ENCODE data around the gene LRMDA.
A peak's percentile ranks its signal among the peaks of the same experiment; 100 is the strongest.
"Not testable (repeated sequence)": the region's sequence is repeated elsewhere in the genome, so short reads cannot be mapped to it uniquely, and the experiment has no call there.

Gene LRMDA

DNA sequence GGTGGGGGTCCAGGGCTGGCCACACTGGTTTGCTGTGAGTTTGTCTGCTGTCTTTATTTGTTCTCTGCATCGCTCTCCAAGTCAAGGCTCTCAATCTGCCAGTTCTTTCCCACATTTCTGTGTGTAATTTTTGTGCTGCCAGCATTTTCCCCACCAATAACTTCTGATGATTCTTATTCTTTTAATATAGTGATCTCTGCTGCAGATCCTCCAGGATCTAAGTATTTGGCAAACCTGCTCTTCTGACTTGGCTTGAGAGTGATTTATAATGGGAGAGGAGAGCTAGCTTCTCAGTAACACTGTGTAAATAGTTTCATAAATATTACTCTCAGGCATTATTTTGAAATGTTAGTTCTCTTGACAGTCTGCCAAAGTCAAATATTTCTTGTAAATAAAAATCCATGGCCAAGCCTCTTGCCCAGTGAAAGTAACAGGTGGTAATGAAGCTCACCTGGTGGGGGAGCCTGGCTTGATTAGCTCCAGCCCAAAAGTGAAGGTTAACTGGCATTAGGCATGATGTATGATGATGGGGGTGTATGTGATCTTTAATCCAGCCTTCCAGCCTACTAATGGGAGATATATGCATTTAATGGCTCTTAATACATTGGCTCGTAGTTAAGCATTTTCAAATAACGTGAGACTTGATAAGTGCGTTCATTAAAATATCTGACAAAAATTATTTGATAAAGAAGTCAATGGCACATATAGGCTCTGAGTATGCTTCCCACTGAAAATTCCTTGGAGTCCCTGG lies 1150.3 kb downstream of the LRMDA start:
- no peaks in the 10 kb centered on the region for H3K9me3 ChIP-seq (ENCODE audit: insufficient read depth, low read depth, low read length)
- no peak overlapping the region for H2AFZ ChIP-seq (ENCODE audit: low read length)
- no peak overlapping the region for H3K4me2 ChIP-seq (ENCODE audit: low read depth, low read length, poor library complexity, severe bottlenecking)
- H3K4me3 ChIP-seq (ENCODE audit: low read length, poor library complexity, severe bottlenecking): no peak overlapping the region
- H3K4me1 ChIP-seq (ENCODE audit: insufficient read depth, low read length, poor library complexity, severe bottlenecking): no peaks in the 10 kb centered on the region
- no peaks in the 10 kb centered on the region for H3F3A ChIP-seq (ENCODE audit: low read depth)
- TF ChIP-seq, protein P1, sequence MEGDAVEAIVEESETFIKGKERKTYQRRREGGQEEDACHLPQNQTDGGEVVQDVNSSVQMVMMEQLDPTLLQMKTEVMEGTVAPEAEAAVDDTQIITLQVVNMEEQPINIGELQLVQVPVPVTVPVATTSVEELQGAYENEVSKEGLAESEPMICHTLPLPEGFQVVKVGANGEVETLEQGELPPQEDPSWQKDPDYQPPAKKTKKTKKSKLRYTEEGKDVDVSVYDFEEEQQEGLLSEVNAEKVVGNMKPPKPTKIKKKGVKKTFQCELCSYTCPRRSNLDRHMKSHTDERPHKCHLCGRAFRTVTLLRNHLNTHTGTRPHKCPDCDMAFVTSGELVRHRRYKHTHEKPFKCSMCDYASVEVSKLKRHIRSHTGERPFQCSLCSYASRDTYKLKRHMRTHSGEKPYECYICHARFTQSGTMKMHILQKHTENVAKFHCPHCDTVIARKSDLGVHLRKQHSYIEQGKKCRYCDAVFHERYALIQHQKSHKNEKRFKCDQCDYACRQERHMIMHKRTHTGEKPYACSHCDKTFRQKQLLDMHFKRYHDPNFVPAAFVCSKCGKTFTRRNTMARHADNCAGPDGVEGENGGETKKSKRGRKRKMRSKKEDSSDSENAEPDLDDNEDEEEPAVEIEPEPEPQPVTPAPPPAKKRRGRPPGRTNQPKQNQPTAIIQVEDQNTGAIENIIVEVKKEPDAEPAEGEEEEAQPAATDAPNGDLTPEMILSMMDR (conservative IDR thresholded peaks at IDR 0.05; ENCODE audit: low read length): no peak
- TF ChIP-seq EZH2phosphoT487 (IDR thresholded peaks at IDR 0.05; ENCODE audit: borderline replicate concordance): no peak
- no peak overlapping the region for H3K9ac ChIP-seq (ENCODE audit: low read depth, low read length, poor library complexity, severe bottlenecking)
- no peaks in the 10 kb centered on the region for H3K9me2 ChIP-seq (replicated peaks; ENCODE audit: low read depth, low read length)
- no peaks in the 10 kb centered on the region for H3K27me3 ChIP-seq (ENCODE audit: insufficient read depth, low read length, poor library complexity, severe bottlenecking)
- H4K20me1 ChIP-seq (ENCODE audit: insufficient read depth, low read length, poor library complexity, severe bottlenecking): no peaks in the 10 kb centered on the region
- H3K79me2 ChIP-seq (ENCODE audit: insufficient read depth, low read length): no peaks in the 10 kb centered on the region
- no peaks in the 10 kb centered on the region for H3K36me3 ChIP-seq (ENCODE audit: insufficient read depth, low read length)

DNA sequence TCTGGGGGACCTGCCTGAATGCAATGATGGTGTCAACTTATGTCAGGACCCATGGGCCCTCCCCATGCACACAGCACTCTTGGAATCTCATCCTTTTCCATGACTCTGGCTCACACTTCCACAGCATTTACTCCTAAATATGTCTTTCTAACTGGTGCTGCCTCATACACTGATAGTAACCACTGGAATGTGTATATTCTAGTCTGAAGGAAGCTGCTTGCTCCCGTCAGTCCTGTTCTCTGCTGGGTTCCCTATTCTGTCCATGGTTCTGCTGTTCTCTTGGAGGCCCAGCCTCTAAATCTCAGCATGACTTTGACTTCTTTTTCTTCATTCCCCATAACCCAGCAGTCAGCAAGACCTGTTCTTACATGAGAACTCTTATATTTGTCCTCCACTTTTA lies 1151.1 kb downstream of the LRMDA start:
- Histone ChIP-seq H3K4me3 (ENCODE audit: low read length, poor library complexity, severe bottlenecking) (no peak overlapping the region), H3K9me3 (ENCODE audit: insufficient read depth, low read depth, low read length) (no peaks in the 10 kb centered on the region), H3K36me3 (ENCODE audit: insufficient read depth, low read length) (no peaks in the 10 kb centered on the region), H3K9me2 (replicated peaks; ENCODE audit: low read depth, low read length) (no peaks in the 10 kb centered on the region), H2AFZ (ENCODE audit: low read length) (no peak overlapping the region), H3F3A (ENCODE audit: low read depth) (no peaks in the 10 kb centered on the region), H3K4me1 (ENCODE audit: insufficient read depth, low read length, poor library complexity, severe bottlenecking) (no peaks in the 10 kb centered on the region), H3K27me3 (ENCODE audit: insufficient read depth, low read length, poor library complexity, severe bottlenecking) (no peaks in the 10 kb centered on the region), H4K20me1 (ENCODE audit: insufficient read depth, low read length, poor library complexity, severe bottlenecking) (no peaks in the 10 kb centered on the region), H3K79me2 (ENCODE audit: insufficient read depth, low read length) (no peaks in the 10 kb centered on the region), H3K4me2 (ENCODE audit: low read depth, low read length, poor library complexity, severe bottlenecking) (no peak overlapping the region), H3K9ac (ENCODE audit: low read depth, low read length, poor library complexity, severe bottlenecking) (no peak overlapping the region)
- TF ChIP-seq, protein P1 (conservative IDR thresholded peaks at IDR 0.05; ENCODE audit: low read length): no peak
- TF ChIP-seq EZH2phosphoT487 (IDR thresholded peaks at IDR 0.05; ENCODE audit: borderline replicate concordance): no peak

DNA sequence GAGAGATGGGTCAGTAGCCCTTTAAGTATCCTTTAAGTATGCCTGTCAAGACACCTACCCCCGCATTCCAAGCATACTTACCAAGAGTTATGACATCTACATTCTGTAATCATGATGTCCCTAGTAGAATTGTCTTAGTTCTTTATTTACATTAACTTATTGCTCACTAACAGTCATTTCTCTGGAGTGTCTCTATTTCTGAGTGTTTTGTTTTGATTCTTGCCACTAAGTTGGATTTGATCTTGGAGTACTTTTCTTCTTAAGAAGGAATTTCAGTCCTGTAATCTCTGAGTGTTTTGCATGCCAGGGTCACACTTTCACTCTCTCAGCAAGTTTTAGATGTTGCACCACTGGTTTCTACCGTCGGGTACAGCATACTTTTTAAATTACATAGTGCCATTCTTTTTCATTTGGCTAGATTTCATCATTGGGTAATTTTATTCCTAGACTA lies 1152.3 kb downstream of the LRMDA start:
- H3K9ac ChIP-seq (ENCODE audit: low read depth, low read length, poor library complexity, severe bottlenecking): no peak overlapping the region
- no peaks in the 10 kb centered on the region for H3F3A ChIP-seq (ENCODE audit: low read depth)
- no peak overlapping the region for H3K4me3 ChIP-seq (ENCODE audit: low read length, poor library complexity, severe bottlenecking)
- TF ChIP-seq, protein P1 (conservative IDR thresholded peaks at IDR 0.05; ENCODE audit: low read length): no peak
- TF ChIP-seq EZH2phosphoT487 (IDR thresholded peaks at IDR 0.05; ENCODE audit: borderline replicate concordance): no peak
- no peaks in the 10 kb centered on the region for H3K36me3 ChIP-seq (ENCODE audit: insufficient read depth, low read length)
- H3K27me3 ChIP-seq (ENCODE audit: insufficient read depth, low read length, poor library complexity, severe bottlenecking): no peaks in the 10 kb centered on the region
- 0 out of 2 replicates have a peak overlapping the region, but pooled peaks have one; percentile 52 for H2AFZ ChIP-seq (ENCODE audit: low read length)
- H3K4me1 ChIP-seq (ENCODE audit: insufficient read depth, low read length, poor library complexity, severe bottlenecking): no peaks in the 10 kb centered on the region
- H3K9me3 ChIP-seq (ENCODE audit: insufficient read depth, low read depth, low read length): no peaks in the 10 kb centered on the region
- no peak overlapping the region for H3K4me2 ChIP-seq (ENCODE audit: low read depth, low read length, poor library complexity, severe bottlenecking)
- H4K20me1 ChIP-seq (ENCODE audit: insufficient read depth, low read length, poor library complexity, severe bottlenecking): no peaks in the 10 kb centered on the region
- H3K9me2 ChIP-seq (replicated peaks; ENCODE audit: low read depth, low read length): no peaks in the 10 kb centered on the region
- no peaks in the 10 kb centered on the region for H3K79me2 ChIP-seq (ENCODE audit: insufficient read depth, low read length)

DNA sequence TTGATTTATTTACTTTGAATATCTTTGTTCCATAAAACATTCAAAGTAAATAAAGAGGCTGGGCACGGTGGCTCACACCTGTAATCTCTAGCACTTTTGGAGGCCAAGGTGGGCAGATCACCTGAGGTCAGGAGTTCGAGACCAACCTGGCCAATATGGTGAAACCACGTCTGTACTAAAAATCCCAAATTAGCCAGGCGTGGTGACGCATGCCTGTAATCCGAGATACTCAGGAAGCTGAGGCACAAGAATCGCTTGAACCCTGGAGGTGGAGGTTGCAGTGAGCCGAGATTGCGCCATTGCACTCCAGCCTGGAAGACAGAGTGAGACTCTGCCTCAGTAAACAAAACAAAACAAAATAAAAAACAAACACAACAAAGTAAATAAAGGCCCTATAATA lies 1153.0 kb downstream of the LRMDA start:
- H3K9me2 ChIP-seq (replicated peaks; ENCODE audit: low read depth, low read length); H3K27me3 ChIP-seq (ENCODE audit: insufficient read depth, low read length, poor library complexity, severe bottlenecking); H3K9ac ChIP-seq (ENCODE audit: low read depth, low read length, poor library complexity, severe bottlenecking); H3K4me2 ChIP-seq (ENCODE audit: low read depth, low read length, poor library complexity, severe bottlenecking); H3K9me3 ChIP-seq (ENCODE audit: insufficient read depth, low read depth, low read length); H3K79me2 ChIP-seq (ENCODE audit: insufficient read depth, low read length); H3K4me1 ChIP-seq (ENCODE audit: insufficient read depth, low read length, poor library complexity, severe bottlenecking); H3K4me3 ChIP-seq (ENCODE audit: low read length, poor library complexity, severe bottlenecking); H4K20me1 ChIP-seq (ENCODE audit: insufficient read depth, low read length, poor library complexity, severe bottlenecking); H2AFZ ChIP-seq (ENCODE audit: low read length); H3F3A ChIP-seq (ENCODE audit: low read depth); H3K36me3 ChIP-seq (ENCODE audit: insufficient read depth, low read length): not testable (repeated sequence)

Measured in Loucy (cell line).